Gastrocnemius medialis (tissue), 4 donors: ENCODE measurements around the gene SLC18A2. TPM values are rescaled to one million over a fixed set of nuclear protein-coding genes. Genes with fewer than 3 reads are reported as not detected.

ENCODE experiments used
- ATAC-seq, 2 donors: fragments of 150-250 bp; one replicate each; pipeline ENCODE4 v1.9.1; 2016
- DNase-seq, 2 donors: peaks; one replicate each; pipeline ENCODE4 v3.0.0-alpha.2; 2019
- H3K27ac ChIP-seq, 4 donors: fragments of 200-600 bp; sonication (generic); 1 replicate in 1 of 4; 2 replicates in 3 of 4; pipeline ENCODE4 v1.5.1; 2016 to 2018; ENCODE audit warnings: mild to moderate bottlenecking in 2 of 4, moderate library complexity in 1 of 4
- H3K27me3 ChIP-seq, 3 donors: fragments of 200-600 bp; sonication (generic) in 2 of 3; 1 replicate in 1 of 3; 2 replicates in 2 of 3; pipeline versions ENCODE4 v1.5.1 to v1.6.0; 2016 to 2019; ENCODE audit warnings: mild to moderate bottlenecking in 1 of 3, moderate library complexity in 1 of 3
- H3K36me3 ChIP-seq, 2 donors: fragments of 200-600 bp; sonication (generic) in 1 of 2; one replicate each; pipeline ENCODE4 v1.5.1; 2017 to 2018
- H3K4me1 ChIP-seq, 2 donors: fragments of 200-600 bp; sonication (generic) in 1 of 2; one replicate each; pipeline ENCODE4 v1.5.1; 2016 to 2017; ENCODE audit warnings: mild to moderate bottlenecking in 2 of 2
- H3K4me3 ChIP-seq, 4 donors: fragments of 200-600 bp; sonication (generic) in 3 of 4; 1 replicate in 1 of 4; 2 replicates in 3 of 4; pipeline ENCODE4 v1.5.1; 2016 to 2019; ENCODE audit warnings: mild to moderate bottlenecking in 2 of 4
- H3K9me3 ChIP-seq, 3 donors: fragments of 200-600 bp; sonication (generic) in 2 of 3; 1 replicate in 1 of 3; 2 replicates in 2 of 3; pipeline ENCODE4 v1.5.1; 2016 to 2019
- CTCF ChIP-seq, 5 experiments: fragments of 450-650 bp in 3 of 5; fragments of 200-600 bp in 2 of 5; sonication (generic) in 2 of 5; IDR thresholded peaks in 4 of 5; conservative IDR thresholded peaks in 1 of 5; 1 replicate in 4 of 5; 2 replicates in 1 of 5; pipeline ENCODE4 v1.5.1; 2016 to 2019; ENCODE audit warnings: antibody characterized with exemption in 5 of 5, mild to moderate bottlenecking in 3 of 5, moderate library complexity in 3 of 5
- POLR2A ChIP-seq, 2 donors: fragments of 450-650 bp; IDR thresholded peaks; one replicate each; pipeline ENCODE4 v1.6.1; 2017; ENCODE audit warnings: antibody characterized with exemption in 2 of 2, mild to moderate bottlenecking in 2 of 2, moderate library complexity in 2 of 2
- in situ Hi-C, 4 donors: fragments of 200-750 bp; cut with MboI; loops; one replicate each; pipeline versions ENCODE4 v1.15.0 to v1.8.0; 2017; ENCODE audit warnings: low sequenced_read_pairs in 4 of 4
- intact Hi-C: fragments of 100-400 bp; cut with DNase I; formaldehyde crosslinking; loops from one replicate; pipeline ENCODE4 v1.15.1; 2023; ENCODE audit warnings: low total_unique reads
- total RNA-seq, 4 donors: library from RNA; depleted of rRNA; stranded (reverse); fragments of >200 nt; gene quantifications; one replicate each; pipeline versions ENCODE4 v1.1.0 to v1.2.3, GENCODE V29; 2016

The SLC18A2 gene
- total RNA-seq: under 1 TPM; 0.04 to 0.39 (median 0.13) TPM

DNA sequence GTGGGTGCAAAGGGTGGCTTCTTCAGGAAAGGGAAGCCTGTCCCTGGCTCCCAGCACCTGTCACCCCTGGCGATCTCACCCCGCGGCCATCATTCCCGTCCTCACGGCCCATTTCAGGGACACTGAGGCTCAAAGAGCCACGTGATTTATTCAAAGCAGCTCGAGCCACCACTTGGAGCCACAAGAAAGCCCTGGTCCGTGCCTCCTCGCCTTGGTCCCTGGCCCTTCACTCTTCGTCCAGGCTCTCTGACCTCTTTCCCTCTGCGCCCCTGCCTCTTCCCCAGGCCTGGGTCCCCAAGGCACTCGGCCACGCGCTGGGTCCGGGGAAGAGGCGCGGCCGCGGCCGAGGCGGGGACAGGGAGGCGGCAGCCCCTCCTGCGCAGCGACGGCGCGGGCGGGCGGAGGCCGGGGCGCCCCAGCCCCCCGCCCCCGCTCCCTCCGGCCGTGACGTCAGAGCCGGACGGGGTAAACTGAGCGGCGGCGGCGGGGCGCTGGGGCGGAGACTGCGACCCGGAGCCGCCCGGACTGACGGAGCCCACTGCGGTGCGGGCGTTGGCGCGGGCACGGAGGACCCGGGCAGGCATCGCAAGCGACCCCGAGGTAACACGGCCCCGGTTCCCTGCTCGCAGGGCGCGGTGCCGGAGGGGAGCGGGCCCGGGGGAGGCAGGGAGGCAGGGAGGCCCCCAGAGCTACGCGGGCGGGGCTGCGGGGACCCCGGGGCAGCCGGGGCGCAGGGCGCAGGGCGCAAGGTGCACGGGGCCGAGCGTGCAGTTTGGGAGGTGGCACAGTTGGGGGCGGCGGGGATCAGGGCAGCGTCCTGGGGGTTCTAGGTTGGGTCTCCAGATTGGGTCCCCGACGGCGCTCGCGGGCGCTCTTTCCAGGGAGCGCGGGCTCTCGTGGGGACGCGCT is at the start of gene SLC18A2:
TSS of gene SLC18A2 (plus strand) at position 494 of the 909 bp plus-strand sequence. CDS start 580 bp downstream, outside the sequence.
- no peak for TF ChIP-seq CTCF (IDR thresholded peaks at IDR 0.05 in 4 of 5, conservative IDR thresholded peaks at IDR 0.05 in 1 of 5)
- Histone ChIP-seq H3K9me3 (no peaks in the 10 kb centered on the region), H3K4me1 (no peaks in the 10 kb centered on the region), H3K36me3 (no peaks in the 10 kb centered on the region), H3K27ac (no peak within 1 kb of the TSS), H3K27me3 (peaks cover 22 to 29% (median 26%) of the 10 kb centered on the region in 3 donors), H3K4me3 (no peak within 1 kb of the TSS)
- in situ Hi-C loops (no loop called here), intact Hi-C loops (no loop called here)
- DNase-seq (no peak), ATAC-seq (no peak)

GRCh38 chr10:117197189-117197588 is 43.7 kb upstream of the SLC18A2 start, which contains the start of gene KCNK18:
Gene KCNK18, plus strand, starts transcription at chr10:117197489. Its CDS starts 0 bp downstream, at chr10:117197489.
- no peak within 1 kb of the TSS for H3K27ac ChIP-seq
- ATAC-seq: no peak
- intact Hi-C loops: no loop called here
- TF ChIP-seq POLR2A (IDR thresholded peaks at IDR 0.05) (no peak), CTCF (IDR thresholded peaks at IDR 0.05 in 4 of 5, conservative IDR thresholded peaks at IDR 0.05 in 1 of 5) (no peak)
- no peaks in the 10 kb centered on the region for H3K36me3 ChIP-seq
- no peaks in the 10 kb centered on the region for H3K4me1 ChIP-seq
- no peak within 1 kb of the TSS for H3K4me3 ChIP-seq
- in situ Hi-C loops: no loop called here
- no peak for DNase-seq
- H3K9me3 ChIP-seq: no peaks in the 10 kb centered on the region
- peaks cover 0 to 3% (median 0%) of the 10 kb centered on the region in 3 donors for H3K27me3 ChIP-seq

GRCh38 chr10:117198088-117198487 is 42.8 kb upstream of the SLC18A2 start:
- H3K27me3 ChIP-seq: peaks cover 0 to 3% (median 0%) of the 10 kb centered on the region in 3 donors
- DNase-seq (no peak), ATAC-seq (no peak)
- in situ Hi-C loops: no loop called here
- no peak overlapping the region for H3K4me3 ChIP-seq
- no peaks in the 10 kb centered on the region for H3K9me3 ChIP-seq
- TF ChIP-seq POLR2A (IDR thresholded peaks at IDR 0.05): no peak
- TF ChIP-seq CTCF (IDR thresholded peaks at IDR 0.05 in 4 of 5, conservative IDR thresholded peaks at IDR 0.05 in 1 of 5): no peak
- intact Hi-C loops: no loop called here
- no peaks in the 10 kb centered on the region for H3K4me1 ChIP-seq
- no peak overlapping the region for H3K27ac ChIP-seq
- no peaks in the 10 kb centered on the region for H3K36me3 ChIP-seq

DNA sequence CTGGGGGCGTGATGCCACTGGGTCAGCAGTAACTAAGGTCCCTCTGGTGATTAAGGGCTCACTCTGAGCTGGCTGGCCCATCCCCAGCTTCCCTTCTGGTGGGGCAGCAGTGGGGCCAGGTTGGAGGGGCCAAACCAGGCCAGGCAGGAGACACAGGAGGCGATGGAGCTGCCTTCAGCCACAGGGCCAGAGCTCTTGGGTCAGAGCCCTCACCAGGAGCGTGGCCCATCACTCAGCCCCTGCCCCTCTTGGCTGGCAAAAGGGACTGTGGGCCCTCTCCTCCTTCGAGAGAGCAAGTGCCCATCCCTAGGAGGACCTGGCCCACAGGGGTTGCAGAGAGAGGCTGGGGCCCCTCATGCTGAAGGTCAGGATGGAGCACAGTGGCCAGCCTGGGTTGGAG is 39.1 kb upstream of the SLC18A2 start:
- in situ Hi-C loops (loop anchor here (25.0 kb wide), 2 partner anchors 235 to 1035 kb away; no protein-coding TSS in a partner anchor), intact Hi-C loops (no loop called here)
- ATAC-seq (no peak), DNase-seq (no peak)
- H3K27me3 ChIP-seq: no peaks in the 10 kb centered on the region
- no peaks in the 10 kb centered on the region for H3K36me3 ChIP-seq
- H3K9me3 ChIP-seq: no peaks in the 10 kb centered on the region
- no peak overlapping the region for H3K4me3 ChIP-seq
- H3K4me1 ChIP-seq: no peaks in the 10 kb centered on the region
- no peak for TF ChIP-seq CTCF (IDR thresholded peaks at IDR 0.05 in 4 of 5, conservative IDR thresholded peaks at IDR 0.05 in 1 of 5)
- no peak for TF ChIP-seq POLR2A (IDR thresholded peaks at IDR 0.05)
- no peak overlapping the region for H3K27ac ChIP-seq
